ENCODE data around the gene CLN3.

DNA sequence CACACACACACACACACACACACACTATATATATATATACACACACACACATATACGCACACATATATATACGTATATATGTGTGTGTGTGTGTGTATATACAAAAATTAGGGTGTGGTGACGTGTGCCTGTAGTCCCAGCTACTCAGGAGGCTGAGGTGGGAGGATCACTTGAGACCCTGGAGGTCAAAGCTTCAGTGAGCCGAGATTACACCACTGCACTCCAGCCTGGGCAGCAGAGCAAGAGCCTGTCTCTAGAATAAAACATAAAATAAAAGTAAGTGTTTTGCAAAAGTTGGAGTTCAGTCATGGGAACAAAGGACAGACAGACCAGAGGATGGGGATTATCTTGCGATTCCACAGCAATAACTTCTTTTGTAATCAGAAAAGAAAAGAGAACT, 36.1 kb upstream of the CLN3 start:
- TF ChIP-seq, protein P1, sequence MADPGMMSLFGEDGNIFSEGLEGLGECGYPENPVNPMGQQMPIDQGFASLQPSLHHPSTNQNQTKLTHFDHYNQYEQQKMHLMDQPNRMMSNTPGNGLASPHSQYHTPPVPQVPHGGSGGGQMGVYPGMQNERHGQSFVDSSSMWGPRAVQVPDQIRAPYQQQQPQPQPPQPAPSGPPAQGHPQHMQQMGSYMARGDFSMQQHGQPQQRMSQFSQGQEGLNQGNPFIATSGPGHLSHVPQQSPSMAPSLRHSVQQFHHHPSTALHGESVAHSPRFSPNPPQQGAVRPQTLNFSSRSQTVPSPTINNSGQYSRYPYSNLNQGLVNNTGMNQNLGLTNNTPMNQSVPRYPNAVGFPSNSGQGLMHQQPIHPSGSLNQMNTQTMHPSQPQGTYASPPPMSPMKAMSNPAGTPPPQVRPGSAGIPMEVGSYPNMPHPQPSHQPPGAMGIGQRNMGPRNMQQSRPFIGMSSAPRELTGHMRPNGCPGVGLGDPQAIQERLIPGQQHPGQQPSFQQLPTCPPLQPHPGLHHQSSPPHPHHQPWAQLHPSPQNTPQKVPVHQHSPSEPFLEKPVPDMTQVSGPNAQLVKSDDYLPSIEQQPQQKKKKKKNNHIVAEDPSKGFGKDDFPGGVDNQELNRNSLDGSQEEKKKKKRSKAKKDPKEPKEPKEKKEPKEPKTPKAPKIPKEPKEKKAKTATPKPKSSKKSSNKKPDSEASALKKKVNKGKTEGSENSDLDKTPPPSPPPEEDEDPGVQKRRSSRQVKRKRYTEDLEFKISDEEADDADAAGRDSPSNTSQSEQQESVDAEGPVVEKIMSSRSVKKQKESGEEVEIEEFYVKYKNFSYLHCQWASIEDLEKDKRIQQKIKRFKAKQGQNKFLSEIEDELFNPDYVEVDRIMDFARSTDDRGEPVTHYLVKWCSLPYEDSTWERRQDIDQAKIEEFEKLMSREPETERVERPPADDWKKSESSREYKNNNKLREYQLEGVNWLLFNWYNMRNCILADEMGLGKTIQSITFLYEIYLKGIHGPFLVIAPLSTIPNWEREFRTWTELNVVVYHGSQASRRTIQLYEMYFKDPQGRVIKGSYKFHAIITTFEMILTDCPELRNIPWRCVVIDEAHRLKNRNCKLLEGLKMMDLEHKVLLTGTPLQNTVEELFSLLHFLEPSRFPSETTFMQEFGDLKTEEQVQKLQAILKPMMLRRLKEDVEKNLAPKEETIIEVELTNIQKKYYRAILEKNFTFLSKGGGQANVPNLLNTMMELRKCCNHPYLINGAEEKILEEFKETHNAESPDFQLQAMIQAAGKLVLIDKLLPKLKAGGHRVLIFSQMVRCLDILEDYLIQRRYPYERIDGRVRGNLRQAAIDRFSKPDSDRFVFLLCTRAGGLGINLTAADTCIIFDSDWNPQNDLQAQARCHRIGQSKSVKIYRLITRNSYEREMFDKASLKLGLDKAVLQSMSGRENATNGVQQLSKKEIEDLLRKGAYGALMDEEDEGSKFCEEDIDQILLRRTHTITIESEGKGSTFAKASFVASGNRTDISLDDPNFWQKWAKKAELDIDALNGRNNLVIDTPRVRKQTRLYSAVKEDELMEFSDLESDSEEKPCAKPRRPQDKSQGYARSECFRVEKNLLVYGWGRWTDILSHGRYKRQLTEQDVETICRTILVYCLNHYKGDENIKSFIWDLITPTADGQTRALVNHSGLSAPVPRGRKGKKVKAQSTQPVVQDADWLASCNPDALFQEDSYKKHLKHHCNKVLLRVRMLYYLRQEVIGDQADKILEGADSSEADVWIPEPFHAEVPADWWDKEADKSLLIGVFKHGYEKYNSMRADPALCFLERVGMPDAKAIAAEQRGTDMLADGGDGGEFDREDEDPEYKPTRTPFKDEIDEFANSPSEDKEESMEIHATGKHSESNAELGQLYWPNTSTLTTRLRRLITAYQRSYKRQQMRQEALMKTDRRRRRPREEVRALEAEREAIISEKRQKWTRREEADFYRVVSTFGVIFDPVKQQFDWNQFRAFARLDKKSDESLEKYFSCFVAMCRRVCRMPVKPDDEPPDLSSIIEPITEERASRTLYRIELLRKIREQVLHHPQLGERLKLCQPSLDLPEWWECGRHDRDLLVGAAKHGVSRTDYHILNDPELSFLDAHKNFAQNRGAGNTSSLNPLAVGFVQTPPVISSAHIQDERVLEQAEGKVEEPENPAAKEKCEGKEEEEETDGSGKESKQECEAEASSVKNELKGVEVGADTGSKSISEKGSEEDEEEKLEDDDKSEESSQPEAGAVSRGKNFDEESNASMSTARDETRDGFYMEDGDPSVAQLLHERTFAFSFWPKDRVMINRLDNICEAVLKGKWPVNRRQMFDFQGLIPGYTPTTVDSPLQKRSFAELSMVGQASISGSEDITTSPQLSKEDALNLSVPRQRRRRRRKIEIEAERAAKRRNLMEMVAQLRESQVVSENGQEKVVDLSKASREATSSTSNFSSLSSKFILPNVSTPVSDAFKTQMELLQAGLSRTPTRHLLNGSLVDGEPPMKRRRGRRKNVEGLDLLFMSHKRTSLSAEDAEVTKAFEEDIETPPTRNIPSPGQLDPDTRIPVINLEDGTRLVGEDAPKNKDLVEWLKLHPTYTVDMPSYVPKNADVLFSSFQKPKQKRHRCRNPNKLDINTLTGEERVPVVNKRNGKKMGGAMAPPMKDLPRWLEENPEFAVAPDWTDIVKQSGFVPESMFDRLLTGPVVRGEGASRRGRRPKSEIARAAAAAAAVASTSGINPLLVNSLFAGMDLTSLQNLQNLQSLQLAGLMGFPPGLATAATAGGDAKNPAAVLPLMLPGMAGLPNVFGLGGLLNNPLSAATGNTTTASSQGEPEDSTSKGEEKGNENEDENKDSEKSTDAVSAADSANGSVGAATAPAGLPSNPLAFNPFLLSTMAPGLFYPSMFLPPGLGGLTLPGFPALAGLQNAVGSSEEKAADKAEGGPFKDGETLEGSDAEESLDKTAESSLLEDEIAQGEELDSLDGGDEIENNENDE (IDR thresholded peaks at IDR 0.05; ENCODE audit: low read depth, low read length), result no peak
- TF ChIP-seq ZNF766 (CRISPR knock-in tag; conservative IDR thresholded peaks at IDR 0.05) (no peak), CTCF (IDR thresholded peaks at IDR 0.05 in 2 of 3, conservative IDR thresholded peaks at IDR 0.05 in 1 of 3; ENCODE audit: insufficient read depth in 2 of 3, low read depth in 1 of 3, low read length in 3 of 3) (no peak), KDM1A (IDR thresholded peaks at IDR 0.05) (no peak), GTF2F1 (IDR thresholded peaks at IDR 0.05; ENCODE audit: low read depth, low read length) (no peak), POLR2A (conservative IDR thresholded peaks at IDR 0.05) (no peak), RNF219 (CRISPR knock-in tag; IDR thresholded peaks at IDR 0.05) (no peak), ATF7 (IDR thresholded peaks at IDR 0.05) (no peak), ATF3 (IDR thresholded peaks at IDR 0.05) (no peak), ATF3 (CRISPR knock-in tag; conservative IDR thresholded peaks at IDR 0.05) (no peak), ZFX (CRISPR knock-in tag; IDR thresholded peaks at IDR 0.05) (no peak)
- TF ChIP-seq, protein P2, sequence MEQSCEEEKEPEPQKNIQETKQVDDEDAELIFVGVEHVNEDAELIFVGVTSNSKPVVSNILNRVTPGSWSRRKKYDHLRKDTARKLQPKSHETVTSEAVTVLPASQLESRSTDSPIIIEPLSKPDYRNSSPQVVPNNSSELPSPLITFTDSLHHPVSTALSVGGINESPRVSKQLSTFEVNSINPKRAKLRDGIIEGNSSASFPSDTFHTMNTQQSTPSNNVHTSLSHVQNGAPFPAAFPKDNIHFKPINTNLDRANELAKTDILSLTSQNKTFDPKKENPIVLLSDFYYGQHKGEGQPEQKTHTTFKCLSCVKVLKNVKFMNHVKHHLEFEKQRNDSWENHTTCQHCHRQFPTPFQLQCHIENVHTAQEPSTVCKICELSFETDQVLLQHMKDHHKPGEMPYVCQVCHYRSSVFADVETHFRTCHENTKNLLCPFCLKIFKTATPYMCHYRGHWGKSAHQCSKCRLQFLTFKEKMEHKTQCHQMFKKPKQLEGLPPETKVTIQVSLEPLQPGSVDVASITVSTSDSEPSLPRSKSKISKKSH (CRISPR knock-in tag; IDR thresholded peaks at IDR 0.05), result no peak
